C4-2B (cell line): ENCODE data around the gene TMEM222.

ENCODE experiments used
- ZFX ChIP-seq: fragments of 450-650 bp; IDR thresholded peaks from 2 replicates; pipeline ENCODE4 v1.6.1; 2017
- TF ChIP-seq, protein P1 (sequence below): fragments of 450-650 bp; conservative IDR thresholded peaks from 2 replicates; pipeline ENCODE4 v1.5.1; 2017; ENCODE audit warnings: mild to moderate bottlenecking

DNA sequence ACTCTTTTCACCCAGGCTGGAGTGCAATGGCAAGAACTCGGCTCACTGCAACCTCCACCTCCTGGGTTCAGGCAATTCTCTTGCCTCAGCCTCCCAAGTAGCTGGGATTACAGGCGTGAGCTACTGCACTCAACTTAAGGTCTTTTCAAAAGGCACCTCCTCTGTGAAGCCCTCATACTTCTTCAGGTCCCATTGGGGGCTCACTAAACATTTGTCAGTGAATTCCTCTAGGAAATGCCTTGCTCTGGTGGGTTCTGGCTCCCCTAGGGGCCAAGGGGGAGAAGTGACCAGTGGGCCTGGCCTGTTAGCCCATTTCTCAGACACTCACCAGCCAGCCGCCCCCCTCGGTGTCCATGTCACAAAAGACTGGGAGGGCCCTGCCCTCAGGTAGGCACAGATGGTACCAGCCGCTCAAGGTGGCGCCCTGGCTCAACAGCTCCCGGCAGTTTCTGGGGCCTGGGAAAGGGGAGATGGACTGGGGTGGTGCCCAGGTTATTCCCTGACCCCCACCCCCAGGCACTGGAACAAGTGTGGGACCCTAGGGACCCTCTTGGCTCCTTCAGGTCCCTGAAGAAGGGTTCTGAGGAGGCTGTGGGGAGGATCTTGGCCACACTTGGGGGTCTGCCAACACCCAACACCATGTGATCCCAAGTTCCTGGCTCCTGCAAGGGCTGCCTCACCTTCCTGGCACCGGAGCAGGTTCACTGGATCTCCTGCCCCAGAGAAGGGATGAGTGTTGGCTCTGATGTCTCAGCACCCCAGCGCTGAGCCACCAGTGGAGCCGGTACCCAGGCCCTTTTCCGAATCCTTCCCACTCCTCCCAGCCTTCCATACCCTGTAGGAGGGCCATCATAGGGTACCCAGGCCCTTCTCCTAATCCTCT lies 51.1 kb downstream of the TMEM222 start:
- TF ChIP-seq, protein P1, sequence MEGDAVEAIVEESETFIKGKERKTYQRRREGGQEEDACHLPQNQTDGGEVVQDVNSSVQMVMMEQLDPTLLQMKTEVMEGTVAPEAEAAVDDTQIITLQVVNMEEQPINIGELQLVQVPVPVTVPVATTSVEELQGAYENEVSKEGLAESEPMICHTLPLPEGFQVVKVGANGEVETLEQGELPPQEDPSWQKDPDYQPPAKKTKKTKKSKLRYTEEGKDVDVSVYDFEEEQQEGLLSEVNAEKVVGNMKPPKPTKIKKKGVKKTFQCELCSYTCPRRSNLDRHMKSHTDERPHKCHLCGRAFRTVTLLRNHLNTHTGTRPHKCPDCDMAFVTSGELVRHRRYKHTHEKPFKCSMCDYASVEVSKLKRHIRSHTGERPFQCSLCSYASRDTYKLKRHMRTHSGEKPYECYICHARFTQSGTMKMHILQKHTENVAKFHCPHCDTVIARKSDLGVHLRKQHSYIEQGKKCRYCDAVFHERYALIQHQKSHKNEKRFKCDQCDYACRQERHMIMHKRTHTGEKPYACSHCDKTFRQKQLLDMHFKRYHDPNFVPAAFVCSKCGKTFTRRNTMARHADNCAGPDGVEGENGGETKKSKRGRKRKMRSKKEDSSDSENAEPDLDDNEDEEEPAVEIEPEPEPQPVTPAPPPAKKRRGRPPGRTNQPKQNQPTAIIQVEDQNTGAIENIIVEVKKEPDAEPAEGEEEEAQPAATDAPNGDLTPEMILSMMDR: no peak
- TF ChIP-seq ZFX: no peak
